ENCODE measurements around the gene BAZ1B.

GRCh38 chr7:73434701-73435069 lies 87.4 kb downstream of the BAZ1B start:
- TF ChIP-seq GATA3 (IDR thresholded peaks at IDR 0.05; ENCODE audit: low read depth, low read length) (no peak), GATA2 (IDR thresholded peaks at IDR 0.05; ENCODE audit: low read depth, low read length) (no peak)
